H1 (cell line): ENCODE measurements around the gene ADPRHL1. TPM values are rescaled to one million over a fixed set of nuclear protein-coding genes. Genes with fewer than 3 reads are reported as not detected.

ENCODE experiments used
- BACH1 ChIP-seq: IDR thresholded peaks from 2 replicates; pipeline ENCODE4 v1.6.1; 2012; ENCODE audit warnings: low read length, improper control_type of control experiment
- EGR1 ChIP-seq: IDR thresholded peaks from 2 replicates; pipeline ENCODE4 v1.6.1; 2011; ENCODE audit warnings: low read depth, low read length, borderline replicate concordance
- HDAC6 ChIP-seq: IDR thresholded peaks from one replicate; pipeline ENCODE4 v1.7.1; 2012; ENCODE audit warnings: low read depth, mild to moderate bottlenecking, inconsistent platforms, low read length, moderate library complexity
- SAP30 ChIP-seq: fragments of 300-600 bp; sonication (generic); IDR thresholded peaks from 2 replicates; pipeline ENCODE4 v1.7.1; 2012; ENCODE audit warnings: low read length, moderate library complexity, mild to moderate bottlenecking, inconsistent platforms; ENCODE audit not compliant: insufficient read depth, insufficient replicate concordance
- SIN3A ChIP-seq, 2 experiments: IDR thresholded peaks in 1 of 2; conservative IDR thresholded peaks in 1 of 2; 2 replicates each; pipeline ENCODE4 v1.6.1; 2011 to 2012; ENCODE audit warnings: low read length in 2 of 2, improper control_type of control experiment in 1 of 2, low read depth in 1 of 2, mild to moderate bottlenecking in 1 of 2
- SP2 ChIP-seq: IDR thresholded peaks from 2 replicates; pipeline ENCODE4 v1.6.1; 2012; ENCODE audit warnings: mild to moderate bottlenecking, low read length, inconsistent platforms
- USF2 ChIP-seq: IDR thresholded peaks from 2 replicates; pipeline ENCODE4 v1.6.1; 2011; ENCODE audit warnings: low read length, improper control_type of control experiment
- polyA plus RNA-seq, 7 experiments: library from polyadenylated mRNA; depleted of rRNA in 3 of 7; stranded (reverse) in 5 of 7; unstranded in 2 of 7; fragments of >200 nt in 5 of 7; fragments of 200-250 nt in 2 of 7; gene quantifications; 1 replicate in 5 of 7; 2 replicates in 1 of 7; 4 replicates in 1 of 7; pipeline versions ENCODE4 v1.2.1 to v1.2.3, GENCODE V29; 2011 to 2013; ENCODE audit warnings: missing spikeins in 2 of 7, mixed read lengths in 2 of 7
- total RNA-seq: library from RNA; stranded (reverse); fragmentation: NEBNext Ultra II Directional; extraction: Animal tissue kit (Norgen Biotek cat#: 25700); gene quantifications from 2 replicates; pipeline ENCODE4 v1.2.1, GENCODE V29; 2021

The ADPRHL1 gene
- total and polyA plus RNA-seq, 2 of the 8 experiments (the other 6 are each of a cell fraction or from before 2014, with no cell fraction given) = 0.74 to 1.7 TPM

GRCh38 chr13:113361406-113361805 lies 91.9 kb downstream of the ADPRHL1 start (continued):
- no peak for TF ChIP-seq HDAC6
- no peak for TF ChIP-seq BACH1
- no peak for TF ChIP-seq SP2
- no peak for TF ChIP-seq SIN3A (conservative IDR thresholded peaks at IDR 0.05 in 1 of 2, IDR thresholded peaks at IDR 0.05 in 1 of 2; ENCODE audit: low read depth in 1 of 2, low read length in 2 of 2)
- TF ChIP-seq USF2 = no peak
- no peak for TF ChIP-seq SAP30
- no peak for TF ChIP-seq EGR1
- TF ChIP-seq, all 59 proteins: peak for 0
